ENCODE results near the gene LRRC28.

DNA sequence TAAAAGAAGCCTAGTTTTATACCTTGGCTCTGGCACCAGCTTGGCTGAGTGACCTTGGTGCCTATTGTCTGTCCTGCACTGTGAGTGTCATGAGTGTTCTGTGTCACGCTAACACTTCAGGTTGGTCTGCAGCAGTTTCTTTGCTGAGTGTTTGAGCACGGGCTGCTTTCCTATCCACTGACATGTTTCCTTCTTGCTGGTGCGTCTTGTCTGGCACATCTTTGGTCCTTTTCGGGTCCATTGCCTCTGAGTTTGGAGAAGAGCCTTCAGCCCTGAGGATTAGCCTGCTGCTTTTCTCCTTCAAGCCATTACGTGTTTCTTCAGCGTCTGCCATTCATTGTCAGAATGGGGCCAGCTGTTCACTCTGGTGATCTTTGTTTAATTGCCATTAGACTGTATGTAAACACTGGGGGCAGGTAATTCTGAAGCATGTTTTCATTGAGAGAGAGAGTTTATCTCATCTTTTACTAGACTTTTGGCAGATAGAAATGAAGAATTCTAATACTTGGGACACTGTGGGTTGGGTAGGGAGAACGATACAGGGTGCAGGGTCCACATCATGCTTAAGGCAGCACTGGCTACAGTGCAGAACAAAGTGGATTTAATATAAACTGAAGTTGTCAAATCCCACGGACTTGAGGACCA, 55.5 kb downstream of the LRRC28 start:
- TF ChIP-seq, protein P1, sequence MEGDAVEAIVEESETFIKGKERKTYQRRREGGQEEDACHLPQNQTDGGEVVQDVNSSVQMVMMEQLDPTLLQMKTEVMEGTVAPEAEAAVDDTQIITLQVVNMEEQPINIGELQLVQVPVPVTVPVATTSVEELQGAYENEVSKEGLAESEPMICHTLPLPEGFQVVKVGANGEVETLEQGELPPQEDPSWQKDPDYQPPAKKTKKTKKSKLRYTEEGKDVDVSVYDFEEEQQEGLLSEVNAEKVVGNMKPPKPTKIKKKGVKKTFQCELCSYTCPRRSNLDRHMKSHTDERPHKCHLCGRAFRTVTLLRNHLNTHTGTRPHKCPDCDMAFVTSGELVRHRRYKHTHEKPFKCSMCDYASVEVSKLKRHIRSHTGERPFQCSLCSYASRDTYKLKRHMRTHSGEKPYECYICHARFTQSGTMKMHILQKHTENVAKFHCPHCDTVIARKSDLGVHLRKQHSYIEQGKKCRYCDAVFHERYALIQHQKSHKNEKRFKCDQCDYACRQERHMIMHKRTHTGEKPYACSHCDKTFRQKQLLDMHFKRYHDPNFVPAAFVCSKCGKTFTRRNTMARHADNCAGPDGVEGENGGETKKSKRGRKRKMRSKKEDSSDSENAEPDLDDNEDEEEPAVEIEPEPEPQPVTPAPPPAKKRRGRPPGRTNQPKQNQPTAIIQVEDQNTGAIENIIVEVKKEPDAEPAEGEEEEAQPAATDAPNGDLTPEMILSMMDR (IDR thresholded peaks at IDR 0.05; ENCODE audit: low read depth, low read length) = no peak
- no peak for TF ChIP-seq EZH2phosphoT487 (IDR thresholded peaks at IDR 0.05; ENCODE audit: low read depth)

Measured in OCI-LY3 (cell line).